H9 (cell line): ENCODE measurements around the gene RUNX1. TPM values are rescaled to one million over a fixed set of nuclear protein-coding genes. Genes with fewer than 3 reads are reported as not detected.

Experiments
- DNase-seq: peaks from one replicate; pipeline ENCODE4 v3.0.0-alpha.2; 2017
- H2AFZ ChIP-seq: one replicate; pipeline ENCODE4 v1.6.1; 2013; ENCODE audit warnings: mild to moderate bottlenecking, low read length, control low read depth, moderate library complexity
- H2AK5ac ChIP-seq: 2 replicates; pipeline ENCODE4 v1.6.1; 2013; ENCODE audit warnings: low read length, control low read depth, mixed read lengths; ENCODE audit not compliant: insufficient read length
- H2BK120ac ChIP-seq: one replicate; pipeline ENCODE4 v1.6.1; 2013; ENCODE audit warnings: low read depth, mild to moderate bottlenecking, low read length, control low read depth, inconsistent platforms; ENCODE audit not compliant: poor library complexity, severe bottlenecking
- H2BK12ac ChIP-seq: 2 replicates; pipeline ENCODE4 v1.6.1; 2013; ENCODE audit warnings: low read length, control low read depth, mixed read lengths, low read depth; ENCODE audit not compliant: insufficient read length
- H2BK15ac ChIP-seq: 2 replicates; pipeline ENCODE4 v1.6.1; 2013; ENCODE audit warnings: low read depth, low read length, control low read depth
- H2BK20ac ChIP-seq: one replicate; pipeline ENCODE4 v1.6.1; 2013; ENCODE audit warnings: low read depth, mild to moderate bottlenecking, low read length, control low read depth, inconsistent platforms; ENCODE audit not compliant: poor library complexity, severe bottlenecking
- H2BK5ac ChIP-seq: 2 replicates; pipeline ENCODE4 v1.6.1; 2013; ENCODE audit warnings: low read length, control low read depth, mixed read lengths; ENCODE audit not compliant: insufficient read length
- H3K14ac ChIP-seq: 2 replicates; pipeline ENCODE4 v1.6.1; 2013; ENCODE audit warnings: low read length, control low read depth; ENCODE audit not compliant: insufficient read depth
- H3K18ac ChIP-seq: 2 replicates; pipeline ENCODE4 v1.6.1; 2013; ENCODE audit warnings: low read depth, mild to moderate bottlenecking, mixed read lengths, low read length, control low read depth; ENCODE audit not compliant: insufficient read length
- H3K23ac ChIP-seq: 2 replicates; pipeline ENCODE4 v1.6.1; 2013; ENCODE audit warnings: low read length, control low read depth, mixed read lengths, low read depth; ENCODE audit not compliant: insufficient read length
- H3K23me2 ChIP-seq: 2 replicates; pipeline ENCODE4 v1.6.1; 2013; ENCODE audit warnings: low read depth, mild to moderate bottlenecking, mixed read lengths, low read length, control low read depth; ENCODE audit not compliant: insufficient read length, poor library complexity, severe bottlenecking
- H3K27ac ChIP-seq: 2 replicates; pipeline ENCODE4 v1.5.1; 2013; ENCODE audit warnings: low read length, control low read depth, mixed read lengths, low read depth; ENCODE audit not compliant: insufficient read length
- H3K27me3 ChIP-seq: 2 replicates; pipeline ENCODE4 v1.6.1; 2013; ENCODE audit warnings: low read length, control low read depth, inconsistent platforms; ENCODE audit not compliant: insufficient read depth
- H3K4ac ChIP-seq: 2 replicates; pipeline ENCODE4 v1.6.1; 2013; ENCODE audit warnings: low read depth, mild to moderate bottlenecking, control low read depth, inconsistent platforms, low read length, moderate library complexity
- H3K4me1 ChIP-seq: 2 replicates; pipeline ENCODE4 v1.6.1; 2013; ENCODE audit warnings: low read length, control low read depth, inconsistent platforms; ENCODE audit not compliant: insufficient read depth
- H3K4me2 ChIP-seq: 2 replicates; pipeline ENCODE4 v1.6.1; 2013; ENCODE audit warnings: low read length, control low read depth, mixed read lengths; ENCODE audit not compliant: insufficient read length, insufficient read depth
- H3K56ac ChIP-seq: 2 replicates; pipeline ENCODE4 v1.6.1; 2013; ENCODE audit warnings: low read depth, mild to moderate bottlenecking, mixed read lengths, low read length, control low read depth; ENCODE audit not compliant: insufficient read length
- H3K79me1 ChIP-seq: 2 replicates; pipeline ENCODE4 v1.6.1; 2013; ENCODE audit warnings: low read depth, mild to moderate bottlenecking, moderate library complexity, low read length, control low read depth, inconsistent platforms; ENCODE audit not compliant: insufficient read depth, poor library complexity, severe bottlenecking
- H3K79me2 ChIP-seq: 2 replicates; pipeline ENCODE4 v1.6.1; 2013; ENCODE audit warnings: low read length, control low read depth, inconsistent platforms; ENCODE audit not compliant: insufficient read depth
- H3K9ac ChIP-seq: 2 replicates; pipeline ENCODE4 v1.6.1; 2013; ENCODE audit warnings: low read length, control low read depth, mixed read lengths; ENCODE audit not compliant: insufficient read length; ENCODE audit errors: extremely low read depth
- H3K9me3 ChIP-seq: one replicate; pipeline ENCODE4 v1.6.1; 2013; ENCODE audit warnings: low read depth, low read length, inconsistent platforms; ENCODE audit not compliant: control insufficient read depth
- H3T11ph ChIP-seq: one replicate; pipeline ENCODE4 v1.6.1; 2013; ENCODE audit warnings: mild to moderate bottlenecking, low read length, control low read depth, inconsistent platforms
- H4K20me1 ChIP-seq: one replicate; pipeline ENCODE4 v1.6.1; 2013; ENCODE audit not compliant: control insufficient read depth, insufficient read length, insufficient read depth
- H4K5ac ChIP-seq: 2 replicates; pipeline ENCODE4 v1.6.1; 2013; ENCODE audit warnings: low read depth, mild to moderate bottlenecking, mixed read lengths, low read length, control low read depth; ENCODE audit not compliant: insufficient read length
- H4K8ac ChIP-seq: replicated peaks from 2 replicates; pipeline ENCODE4 v1.6.1; 2013; ENCODE audit warnings: low read length, control low read depth, mixed read lengths, low read depth; ENCODE audit not compliant: insufficient read length
- H4K91ac ChIP-seq: 2 replicates; pipeline ENCODE4 v1.6.1; 2013; ENCODE audit warnings: low read depth, mild to moderate bottlenecking, moderate library complexity, mixed read lengths, low read length, control low read depth; ENCODE audit not compliant: insufficient read length
- H3K27ac Mint-ChIP-seq, 3 experiments: 2 replicates in 2 of 3; 3 replicates in 1 of 3; pipeline ENCODE4 v1.8.0; 2020 to 2021; ENCODE audit warnings: mixed read lengths in 3 of 3, mild to moderate bottlenecking in 1 of 3, moderate library complexity in 1 of 3
- H3K27me3 Mint-ChIP-seq: 2 replicates; pipeline ENCODE4 v1.8.0; 2021; ENCODE audit warnings: low read depth, mild to moderate bottlenecking, moderate library complexity, mixed read lengths
- H3K36me3 Mint-ChIP-seq, 3 experiments: 2 replicates in 2 of 3; 3 replicates in 1 of 3; pipeline ENCODE4 v1.8.0; 2020 to 2021; ENCODE audit warnings: low read depth in 3 of 3, mixed read lengths in 3 of 3; ENCODE audit not compliant: insufficient read depth in 1 of 3
- H3K4me1 Mint-ChIP-seq, 2 experiments: 2 replicates each; pipeline ENCODE4 v1.8.0; 2020; ENCODE audit warnings: mixed read lengths in 2 of 2
- H3K4me3 Mint-ChIP-seq, 2 experiments: 2 replicates in 1 of 2; 3 replicates in 1 of 2; pipeline ENCODE4 v1.8.0; 2020 to 2021; ENCODE audit warnings: mild to moderate bottlenecking in 2 of 2, mixed read lengths in 2 of 2, moderate library complexity in 1 of 2
- H3K9me3 Mint-ChIP-seq, 2 experiments: 2 replicates in 1 of 2; 3 replicates in 1 of 2; pipeline ENCODE4 v1.8.0; 2020; ENCODE audit warnings: mild to moderate bottlenecking in 2 of 2, mixed read lengths in 2 of 2, moderate library complexity in 1 of 2
- WGBS: extraction: QIAGEN DNeasy Blood & Tissue Kit; methylation state at CpG from one replicate; pipeline ENCODE4 v1.1.7; 2013; ENCODE audit warnings: missing lambda C conversion rate, low lambda C conversion rate, mixed read lengths; ENCODE audit not compliant: insufficient read length; ENCODE audit errors: extremely low coverage; 5-methylcytosine and 5-hydroxymethylcytosine counted together
- total RNA-seq: library from RNA; stranded (reverse); gene quantifications from 2 replicates; pipeline ENCODE4 v1.2.1, GENCODE V29; 2021
- TF ChIP-seq, protein P1 (sequence below): fragments of 200-600 bp; sonication (generic); conservative IDR thresholded peaks from 3 replicates; pipeline ENCODE4 v1.8.0; 2021; ENCODE audit warnings: antibody characterized with exemption, mild to moderate bottlenecking

RUNX1 gene
- total RNA-seq, 1 experiment from 2014 or later: 0.72 TPM

DNA sequence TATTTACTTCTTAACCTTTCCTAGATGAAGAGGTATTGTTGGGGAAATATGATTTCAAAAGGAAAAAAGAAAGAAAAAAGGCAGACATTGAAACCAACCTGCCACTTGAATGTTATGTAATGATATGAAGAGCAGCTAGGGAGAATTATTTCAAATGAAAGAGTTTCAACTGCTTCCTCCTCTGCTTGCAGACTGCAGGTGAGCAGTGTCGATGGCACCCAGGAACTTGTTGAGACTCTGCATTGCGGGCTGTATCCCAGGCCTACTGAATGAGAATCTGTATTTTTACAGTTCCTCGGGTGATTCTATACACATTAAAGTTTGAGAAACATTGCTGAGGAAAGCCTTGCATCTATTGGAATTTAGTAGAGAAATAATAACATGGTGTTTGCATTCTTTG, 3.7 kb upstream of the RUNX1 start:
- H3K56ac ChIP-seq: no peak overlapping the region
- whole genome bisulfite sequencing: no CpG with 5 or more reads among the region's 3 CpGs
- peaks cover 6% of the 10 kb centered on the region for H3K27me3 Mint-ChIP-seq

More for the DNA sequence above, 3.7 kb upstream of the RUNX1 start:
- H3K23me2 ChIP-seq: no peaks in the 10 kb centered on the region
- no peak overlapping the region for H2BK120ac ChIP-seq
- no peak overlapping the region for H3K27ac Mint-ChIP-seq
- no peaks in the 10 kb centered on the region for H3K9me3 ChIP-seq
- no peak overlapping the region for H3K9ac ChIP-seq
- no peak overlapping the region for H3K4me3 Mint-ChIP-seq
- no peak overlapping the region for H3K4me2 ChIP-seq
- H2AFZ ChIP-seq: no peak overlapping the region
- H4K91ac ChIP-seq: no peak overlapping the region
- peaks cover 11 to 15% of the 10 kb centered on the region in 2 experiments for H3K4me1 Mint-ChIP-seq
- no peak overlapping the region for H3T11ph ChIP-seq
- no peak overlapping the region for H3K23ac ChIP-seq
- H2AK5ac ChIP-seq: no peak overlapping the region
- no peak overlapping the region for H3K27ac ChIP-seq
- H3K36me3 Mint-ChIP-seq: no peaks in the 10 kb centered on the region; a peak in 1 of 7 replicates
- no peak overlapping the region for H2BK12ac ChIP-seq
- H4K5ac ChIP-seq: no peak overlapping the region
- no peak overlapping the region for H4K8ac ChIP-seq
- no peaks in the 10 kb centered on the region for H4K20me1 ChIP-seq
- no peaks in the 10 kb centered on the region for H3K79me1 ChIP-seq
- no peak overlapping the region for H3K4ac ChIP-seq
- H3K14ac ChIP-seq: no peak overlapping the region
- no peaks in the 10 kb centered on the region for H3K9me3 Mint-ChIP-seq
- DNase-seq: no peak
- no peaks in the 10 kb centered on the region for H3K27me3 ChIP-seq
- H3K4me1 ChIP-seq: no peaks in the 10 kb centered on the region
- no peak overlapping the region for H2BK5ac ChIP-seq
- no peak overlapping the region for H3K18ac ChIP-seq
- TF ChIP-seq, protein P1, sequence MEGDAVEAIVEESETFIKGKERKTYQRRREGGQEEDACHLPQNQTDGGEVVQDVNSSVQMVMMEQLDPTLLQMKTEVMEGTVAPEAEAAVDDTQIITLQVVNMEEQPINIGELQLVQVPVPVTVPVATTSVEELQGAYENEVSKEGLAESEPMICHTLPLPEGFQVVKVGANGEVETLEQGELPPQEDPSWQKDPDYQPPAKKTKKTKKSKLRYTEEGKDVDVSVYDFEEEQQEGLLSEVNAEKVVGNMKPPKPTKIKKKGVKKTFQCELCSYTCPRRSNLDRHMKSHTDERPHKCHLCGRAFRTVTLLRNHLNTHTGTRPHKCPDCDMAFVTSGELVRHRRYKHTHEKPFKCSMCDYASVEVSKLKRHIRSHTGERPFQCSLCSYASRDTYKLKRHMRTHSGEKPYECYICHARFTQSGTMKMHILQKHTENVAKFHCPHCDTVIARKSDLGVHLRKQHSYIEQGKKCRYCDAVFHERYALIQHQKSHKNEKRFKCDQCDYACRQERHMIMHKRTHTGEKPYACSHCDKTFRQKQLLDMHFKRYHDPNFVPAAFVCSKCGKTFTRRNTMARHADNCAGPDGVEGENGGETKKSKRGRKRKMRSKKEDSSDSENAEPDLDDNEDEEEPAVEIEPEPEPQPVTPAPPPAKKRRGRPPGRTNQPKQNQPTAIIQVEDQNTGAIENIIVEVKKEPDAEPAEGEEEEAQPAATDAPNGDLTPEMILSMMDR: no peak
- H3K79me2 ChIP-seq: no peaks in the 10 kb centered on the region
- H2BK20ac ChIP-seq: no peak overlapping the region
- H2BK15ac ChIP-seq: no peak overlapping the region
